GM18870 (cell line): ENCODE measurements around the gene DNAAF3.

Experiments used
- ATAC-seq: cut with Tn5 transposase; IDR thresholded peaks from one replicate; pipeline ENCODE4 v1.9.1; 2021; ENCODE audit warnings: moderate library complexity; ENCODE audit not compliant: unreplicated experiment

DNAAF3 gene

DNA sequence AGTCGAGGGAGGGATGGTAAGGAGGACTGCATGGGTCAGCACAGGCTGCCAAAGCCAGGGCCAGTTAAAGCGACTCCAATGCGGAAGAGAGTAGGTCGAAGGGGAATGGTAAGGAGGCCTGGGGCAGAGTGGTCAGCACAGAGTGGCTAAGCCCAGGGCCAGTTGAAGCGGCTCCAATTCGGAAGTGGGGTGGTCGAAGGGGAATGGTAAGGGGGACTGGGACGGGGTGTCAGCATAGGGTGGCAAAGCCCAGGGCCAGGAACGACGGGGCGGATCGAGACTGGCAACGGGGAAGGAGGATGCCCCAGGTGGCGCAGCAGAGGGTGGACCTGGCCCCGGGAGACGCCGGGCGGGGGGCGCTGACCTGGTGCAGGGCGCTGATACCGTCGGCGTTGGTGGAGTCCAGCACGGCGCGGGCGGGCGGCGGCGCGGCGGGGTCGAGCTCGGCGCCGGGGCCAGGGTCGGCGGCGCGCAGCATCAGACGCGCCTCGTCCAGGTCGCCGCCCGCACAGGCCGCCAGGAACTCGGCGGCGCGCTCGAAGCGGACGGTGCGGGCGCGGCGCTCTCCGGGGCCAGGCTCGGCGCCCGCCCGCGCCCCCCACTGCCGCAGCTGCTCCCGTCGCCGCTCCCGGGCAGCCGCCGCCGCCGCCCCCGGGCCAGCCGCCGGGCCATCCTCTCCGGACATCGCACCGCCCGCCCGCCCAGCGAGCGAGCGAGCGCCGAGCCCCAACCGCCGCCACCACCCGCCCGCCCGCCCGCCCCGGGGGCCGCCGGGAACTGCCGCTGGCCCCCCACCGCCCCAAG lies 49.4 kb downstream of the DNAAF3 start, which contains the start of gene PPP1R12C:
Gene PPP1R12C (minus strand): TSS at position 779 of the 804 bp plus-strand sequence. CDS start 94 bp downstream, at position 685.
- ATAC-seq = no peak

- ATAC-seq = no peak
These were observed 50.1 kb downstream of the DNAAF3 start for GRCh38 chr19:55116232-55116858.

GRCh38 chr19:55115446-55116065 lies 50.9 kb downstream of the DNAAF3 start:
- no peak for ATAC-seq

GRCh38 chr19:55114566-55115145 lies 51.8 kb downstream of the DNAAF3 start:
- ATAC-seq = no peak

- no peak for ATAC-seq
These were observed 52.8 kb downstream of the DNAAF3 start for GRCh38 chr19:55113570-55114039.

- ATAC-seq = no peak
These were observed 53.4 kb downstream of the DNAAF3 start for GRCh38 chr19:55112777-55113569.

DNA sequence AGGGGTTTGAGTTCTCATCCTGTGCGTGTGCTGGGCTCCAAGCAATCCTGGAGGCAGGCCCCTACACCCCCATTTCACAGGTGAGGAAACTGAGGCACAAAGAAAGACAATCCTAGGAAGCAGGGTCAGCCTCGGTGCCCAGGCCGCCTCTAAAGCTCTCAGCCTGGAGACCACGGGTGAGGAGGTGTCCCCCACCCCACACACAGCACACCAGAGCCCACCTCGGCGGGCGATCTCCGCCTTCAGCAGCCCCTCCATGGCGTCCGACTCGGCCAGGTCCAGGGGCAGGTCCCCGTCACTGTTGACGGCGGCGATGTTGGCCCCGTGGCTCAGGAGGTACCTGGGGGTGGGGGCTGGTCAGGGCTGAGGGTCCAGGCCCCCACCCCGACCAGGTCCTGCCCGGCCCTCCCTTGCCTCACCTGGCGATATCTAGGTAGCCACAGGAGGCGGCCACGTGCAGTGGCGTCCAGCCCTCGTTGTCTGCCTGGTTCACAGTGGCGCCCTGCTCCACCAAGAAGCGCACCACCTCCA lies 54.1 kb downstream of the DNAAF3 start:
- ATAC-seq = no peak

- ATAC-seq = no peak
These were observed 55.1 kb downstream of the DNAAF3 start for GRCh38 chr19:55111238-55111831.

DNA sequence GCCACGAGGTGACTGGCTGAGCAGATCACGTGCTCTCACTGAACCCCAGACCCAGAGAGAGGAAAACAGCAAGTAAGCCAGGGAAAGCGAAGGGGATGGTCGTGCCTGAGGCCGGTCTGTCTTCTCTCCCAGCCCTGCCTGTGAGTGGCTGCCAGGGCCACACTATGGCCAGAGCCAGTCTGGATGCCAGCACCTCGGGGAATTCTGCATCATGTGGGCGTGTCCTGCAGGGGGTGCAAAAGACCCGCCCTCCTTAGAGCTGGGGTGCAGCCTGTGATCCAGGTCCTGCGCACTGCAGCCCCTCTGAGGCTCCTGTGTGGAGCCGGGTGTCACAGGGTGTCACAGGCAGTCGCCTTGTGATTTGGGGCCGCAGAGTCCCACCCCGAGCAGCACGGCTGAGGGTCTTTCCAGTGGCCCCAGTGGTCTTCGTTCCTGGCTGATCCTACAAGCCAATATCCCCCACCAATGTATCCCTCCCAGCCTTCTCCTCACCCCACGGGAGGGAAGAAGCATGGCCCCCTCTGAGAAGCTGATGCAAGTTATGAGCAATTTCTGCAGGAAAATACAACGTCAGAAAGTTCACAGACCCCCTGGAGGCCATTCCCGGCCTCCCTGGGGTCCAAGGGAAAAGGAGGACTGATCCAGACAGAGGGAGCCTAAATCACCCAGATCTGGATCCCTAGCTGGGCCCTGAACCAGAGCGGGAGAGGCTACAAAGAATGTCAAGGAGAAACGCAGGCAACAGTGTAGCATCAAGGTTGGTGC lies 56.7 kb downstream of the DNAAF3 start:
- no peak for ATAC-seq
